NCI-H1436 treated with DMSO at 0.1 percent for 48 hours (cell line): ENCODE data around the gene ELFN1.

Experiments
- DNase-seq: peaks from one replicate; lab custom pipeline; 2025; lab: John Stamatoyannopoulos, UW

The ELFN1 gene

GRCh38 chr7:1725766-1726630, 55.9 kb downstream of the ELFN1 start:
- no peak for DNase-seq

GRCh38 chr7:1727079-1727478, 57.0 kb downstream of the ELFN1 start:
- no peak for DNase-seq

GRCh38 chr7:1727812-1728570, 57.9 kb downstream of the ELFN1 start:
- DNase-seq = no peak

GRCh38 chr7:1729183-1729582, 59.1 kb downstream of the ELFN1 start:
- no peak for DNase-seq

GRCh38 chr7:1729773-1730172, 59.7 kb downstream of the ELFN1 start:
- no peak for DNase-seq

- DNase-seq = no peak
Measured at GRCh38 chr7:1732072-1732471, 62.0 kb downstream of the ELFN1 start.

DNA sequence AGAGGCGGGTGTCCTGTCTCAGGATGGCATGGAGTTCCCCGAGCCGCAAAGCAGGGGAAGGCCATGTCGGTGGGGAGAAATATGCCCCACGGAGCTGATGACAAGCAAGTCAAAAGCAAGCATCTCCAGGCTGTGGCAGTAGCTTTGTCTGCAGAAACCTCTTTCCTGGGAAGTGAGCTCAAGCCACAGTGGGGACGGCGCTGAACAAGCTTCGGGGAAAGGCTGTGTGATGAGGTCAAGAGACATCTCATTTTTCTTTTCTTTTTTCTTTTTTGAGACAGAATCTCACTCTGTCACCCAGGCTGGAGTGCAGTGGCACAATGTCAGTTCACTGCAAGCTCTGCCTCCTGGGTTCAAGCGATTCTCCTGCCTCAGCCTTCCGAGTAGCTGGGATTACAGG, 62.6 kb downstream of the ELFN1 start:
- DNase-seq = no peak

DNA sequence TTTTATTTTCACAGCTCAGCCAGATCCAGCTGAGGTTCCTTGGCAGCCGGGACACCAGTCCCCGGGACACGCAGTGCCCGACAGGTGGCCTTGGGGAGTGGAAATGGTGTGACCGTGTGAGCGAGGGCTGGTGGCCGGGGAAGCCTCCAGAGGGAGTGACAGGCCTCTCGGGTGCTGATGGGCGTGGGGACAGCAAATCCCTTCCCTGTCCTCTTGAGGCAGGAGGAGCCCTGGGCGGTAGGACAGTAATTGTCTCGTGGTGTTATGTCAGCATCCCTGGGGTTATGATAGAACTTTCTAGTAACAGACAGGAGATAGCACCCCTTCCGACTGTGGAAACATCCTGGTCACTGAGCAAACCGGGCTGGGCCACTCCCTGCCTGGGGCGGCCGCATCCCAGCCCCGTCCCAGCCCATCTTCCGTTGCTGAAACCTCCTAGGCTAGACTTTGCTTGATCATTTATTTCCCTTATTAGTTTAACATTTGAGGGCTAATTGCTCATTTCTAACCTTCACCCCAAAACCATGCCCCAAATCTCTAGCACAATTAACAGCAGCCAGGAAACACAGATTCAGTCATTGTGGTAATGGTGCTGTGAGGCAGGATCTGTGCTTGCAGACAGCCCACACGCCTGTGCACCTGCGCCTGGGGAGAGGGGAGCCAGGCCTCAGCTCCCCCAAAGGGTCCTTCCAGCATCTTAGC, 63.3 kb downstream of the ELFN1 start:
- DNase-seq = no peak

DNA sequence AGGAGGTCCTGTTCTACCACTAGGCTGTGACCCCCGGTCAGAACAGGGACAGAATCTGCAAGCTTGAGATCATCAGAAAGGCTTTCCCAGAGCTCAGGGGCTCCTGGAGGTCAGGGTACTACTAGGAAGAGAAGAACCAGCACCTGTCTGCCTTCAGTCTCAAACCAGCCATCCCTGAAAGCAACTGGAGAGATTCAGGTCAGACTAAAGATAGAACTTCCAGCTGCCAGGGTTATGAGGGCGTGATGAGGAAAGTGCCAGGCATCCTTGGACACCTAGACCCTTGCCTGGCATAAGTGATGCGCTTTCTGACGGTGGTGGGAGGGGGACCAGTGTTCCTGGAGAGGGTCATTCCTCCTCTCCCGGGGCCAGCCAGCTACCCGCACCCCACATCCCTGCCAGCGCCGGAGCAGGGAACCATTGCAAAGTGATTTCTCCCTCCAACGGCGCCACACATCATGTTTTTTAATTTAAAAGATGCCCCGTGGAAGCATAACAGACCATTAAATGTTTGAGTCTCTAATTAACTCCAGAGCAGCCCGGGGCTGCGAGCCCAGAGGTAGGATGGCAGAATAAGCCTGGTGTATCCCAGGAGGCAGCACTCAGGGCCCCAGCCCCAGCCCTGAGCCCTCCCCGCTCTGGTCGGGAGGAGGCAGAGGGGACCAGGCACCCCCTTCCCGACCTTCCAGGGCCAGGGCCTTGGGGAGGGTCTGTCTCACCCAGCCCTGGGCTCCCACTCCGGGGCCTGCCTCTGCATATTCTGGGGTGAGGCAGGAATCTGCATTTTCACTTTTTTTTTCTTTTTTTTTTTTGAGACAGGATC, 64.0 kb downstream of the ELFN1 start:
- DNase-seq = no peak

DNA sequence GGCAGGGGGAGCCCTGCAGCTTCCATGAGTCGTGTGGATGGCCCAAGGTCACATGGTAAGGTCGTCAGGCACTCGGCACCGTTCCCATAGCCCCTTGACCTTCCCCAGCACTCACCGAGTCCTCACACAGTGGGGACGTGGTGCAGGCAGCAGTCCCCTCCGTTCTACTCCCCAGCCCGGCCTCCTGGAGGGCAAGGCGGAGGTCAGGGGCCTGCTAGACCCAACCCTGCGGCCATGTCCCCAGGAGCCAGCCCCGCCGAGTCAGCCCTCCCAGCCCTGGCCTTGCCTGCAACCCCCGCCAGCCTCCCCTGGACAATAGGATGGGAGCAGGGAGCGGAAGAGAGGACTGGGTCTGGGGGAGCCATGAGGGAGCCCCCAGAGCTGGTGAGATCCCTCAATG, 65.2 kb downstream of the ELFN1 start:
- DNase-seq = no peak

- DNase-seq = no peak
Measured at GRCh38 chr7:1735806-1736483, 65.9 kb downstream of the ELFN1 start.

DNA sequence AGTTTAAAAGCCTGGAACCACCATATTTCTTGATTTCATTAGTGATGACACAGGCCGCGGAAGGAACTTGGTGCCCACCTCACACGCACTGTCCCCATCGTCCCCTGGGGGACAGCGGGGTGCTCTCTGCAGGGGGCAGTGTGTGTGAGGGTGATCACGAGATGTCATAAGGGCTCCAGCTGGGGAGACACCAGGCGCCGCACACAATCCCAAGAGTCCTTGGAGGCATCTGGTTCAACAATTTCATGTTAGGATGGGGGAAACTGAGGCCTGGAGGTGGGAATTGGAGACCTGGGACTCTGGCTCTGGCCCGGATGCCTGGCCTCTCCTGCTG, 66.4 kb downstream of the ELFN1 start:
- no peak for DNase-seq

GRCh38 chr7:1736830-1737229, 66.8 kb downstream of the ELFN1 start:
- no peak for DNase-seq

GRCh38 chr7:1737523-1737922, 67.4 kb downstream of the ELFN1 start:
- no peak for DNase-seq

- DNase-seq = no peak
Measured at GRCh38 chr7:1737956-1738355, 67.9 kb downstream of the ELFN1 start.

GRCh38 chr7:1738511-1738910, 68.4 kb downstream of the ELFN1 start:
- DNase-seq = no peak

DNA sequence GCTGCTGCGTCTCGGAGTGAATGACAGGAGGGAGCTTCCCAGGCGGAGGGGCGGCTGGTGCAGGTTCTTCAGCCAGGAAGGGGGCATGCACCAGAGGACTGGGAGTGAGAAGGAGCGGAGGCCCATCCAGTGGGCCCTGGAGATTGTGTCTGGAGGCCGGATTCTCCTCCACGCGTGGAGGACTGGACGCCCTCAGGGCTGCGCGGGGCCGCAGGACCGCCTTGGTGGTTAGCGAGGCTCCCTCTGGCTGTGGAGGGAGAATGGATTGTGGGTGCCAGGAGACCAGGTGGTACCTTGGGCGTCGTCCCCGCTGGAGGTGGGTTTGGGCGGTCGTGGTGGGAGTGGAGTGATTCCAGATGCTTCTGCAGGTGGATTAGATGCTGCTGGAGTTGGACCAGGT, 68.9 kb downstream of the ELFN1 start:
- DNase-seq = no peak

DNA sequence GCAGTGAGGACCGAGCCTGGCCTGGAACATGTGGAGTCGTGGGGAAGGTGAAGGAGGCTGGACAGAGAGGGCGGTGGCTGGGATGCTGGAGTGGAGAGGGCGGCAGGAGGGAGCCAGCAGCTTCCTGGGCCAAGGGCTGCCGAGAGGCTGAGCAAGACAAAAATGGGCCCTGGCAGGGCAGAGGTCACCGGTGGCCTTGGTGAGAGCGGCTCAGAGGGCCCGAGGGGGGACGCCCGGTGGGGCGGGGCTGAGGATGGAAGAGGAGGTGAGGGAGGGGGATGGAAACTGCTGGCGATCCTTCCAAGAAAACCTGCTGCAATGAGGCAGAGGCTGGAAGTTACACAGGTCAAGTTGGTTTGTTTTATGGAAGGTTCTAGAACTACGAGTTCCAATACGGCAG, 69.5 kb downstream of the ELFN1 start:
- DNase-seq = no peak

GRCh38 chr7:1740214-1740613, 70.1 kb downstream of the ELFN1 start:
- no peak for DNase-seq

GRCh38 chr7:1741246-1741645, 71.2 kb downstream of the ELFN1 start:
- no peak for DNase-seq

- DNase-seq = no peak
Measured at GRCh38 chr7:1741751-1742554, 71.9 kb downstream of the ELFN1 start.
